T47D (cell line): Measurements from ENCODE around the gene PCF11.

Source experiments
- DNase-seq, 2 experiments: peaks; one replicate each; pipeline versions ENCODE4 v3.0.0 to v3.0.0-alpha.2; 2011 to 2012; ENCODE audit warnings: low read depth in 1 of 2, low spot score in 1 of 2
- JUND ChIP-seq: IDR thresholded peaks from 2 replicates; pipeline ENCODE4 v1.6.1; 2012; ENCODE audit warnings: low read depth
- in situ Hi-C: cut with HindIII; loops from 2 replicates; pipeline ENCODE4 v1.10.0; 2016; ENCODE audit warnings: low sequenced_read_pairs, low pct_unique_long_range_greater_than_20kb

The PCF11 gene

DNA sequence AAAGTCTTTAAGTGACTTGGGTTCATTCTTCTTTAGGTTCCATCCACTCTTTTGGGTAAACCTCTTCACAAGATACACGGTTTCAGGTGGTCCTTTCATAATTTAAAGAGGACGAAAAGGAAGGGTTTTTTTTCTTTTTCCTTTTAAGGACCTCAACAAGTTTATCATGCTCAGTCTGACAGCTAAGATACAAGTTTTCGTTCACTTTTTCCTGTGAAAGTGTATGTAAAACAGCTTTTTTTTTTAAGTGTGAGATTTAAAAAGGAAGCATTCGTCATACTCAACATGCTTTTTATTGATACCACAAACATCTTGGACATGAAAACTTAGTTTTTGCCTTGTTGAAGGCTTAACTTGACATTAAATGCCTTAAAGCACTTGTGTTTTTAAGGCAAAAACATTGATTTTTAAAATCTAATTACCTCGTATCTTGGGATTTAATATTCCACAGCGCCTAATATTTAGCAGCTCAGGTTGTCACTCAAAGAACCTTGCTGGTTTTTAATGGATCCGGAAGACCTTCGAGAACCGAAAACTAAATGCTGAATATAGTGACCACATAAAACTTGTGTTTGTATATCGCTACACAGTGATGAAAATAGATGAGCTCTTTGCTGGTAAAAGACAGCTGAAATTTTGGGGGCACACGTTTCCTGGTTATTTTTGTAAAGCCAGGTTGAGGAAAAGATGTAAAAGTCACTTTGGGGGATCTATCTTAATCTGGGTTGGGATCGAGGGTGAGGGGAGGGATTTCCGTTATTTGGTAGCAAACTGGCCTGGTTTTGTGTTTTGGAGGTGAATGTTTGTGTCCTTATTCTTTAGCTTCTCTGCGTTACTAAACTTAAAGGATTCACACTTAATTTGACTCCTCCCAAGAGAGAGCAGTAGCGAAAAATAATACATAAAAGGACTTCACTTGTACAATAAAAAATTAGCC, 2.3 kb downstream of the PCF11 start:
- no peak for DNase-seq
- in situ Hi-C loops = no loop called here
- TF ChIP-seq JUND = no peak

DNA sequence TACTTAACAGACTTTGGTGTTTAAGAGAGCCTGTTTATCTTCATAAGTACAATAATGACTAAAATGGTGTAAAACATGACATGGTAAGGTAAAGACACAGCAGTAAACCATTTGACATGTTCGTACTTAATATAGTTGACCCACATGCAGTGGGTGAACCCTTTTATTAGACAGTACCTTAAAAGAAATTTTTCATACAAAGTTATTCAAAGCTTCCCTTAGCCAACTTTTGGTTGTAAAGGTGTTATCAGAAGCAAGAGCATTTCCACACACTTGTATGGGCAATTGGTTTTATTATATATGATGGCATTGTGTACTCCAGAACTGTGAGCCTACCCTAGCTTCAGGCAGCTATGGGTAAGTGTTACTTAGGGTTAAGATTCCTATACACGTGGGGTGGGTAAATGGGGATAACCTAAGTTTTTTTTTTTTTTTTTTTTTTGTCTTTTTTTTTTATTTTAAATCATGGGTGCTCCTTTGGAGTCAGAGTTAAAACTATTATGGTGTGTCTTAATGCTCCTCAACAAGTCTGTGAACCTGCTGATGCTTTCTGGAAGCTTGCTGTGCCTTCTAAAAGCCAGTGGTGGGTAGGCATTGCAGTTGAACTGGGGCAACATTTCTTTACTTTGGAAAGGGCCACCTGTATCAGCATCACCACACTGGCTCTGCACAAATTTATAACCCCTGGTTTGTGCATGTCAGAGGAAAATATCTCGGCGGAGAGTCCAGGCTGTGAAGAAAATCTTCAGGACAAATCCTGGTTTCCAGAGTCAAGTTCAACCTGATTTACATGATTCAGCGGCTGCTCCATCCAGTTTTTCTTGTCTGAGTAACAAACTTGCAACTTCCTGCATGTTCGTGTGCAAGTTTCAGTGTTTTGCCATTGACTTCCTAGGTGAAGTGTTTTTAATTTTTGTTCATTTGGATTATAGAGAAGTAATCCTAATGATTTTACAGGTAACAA, 3.3 kb downstream of the PCF11 start:
- TF ChIP-seq JUND = 0 out of 2 replicates have a peak, but pooled peaks have one; percentile 38
- in situ Hi-C loops = no loop called here
- peak; percentile 28 to 95 for DNase-seq

DNA sequence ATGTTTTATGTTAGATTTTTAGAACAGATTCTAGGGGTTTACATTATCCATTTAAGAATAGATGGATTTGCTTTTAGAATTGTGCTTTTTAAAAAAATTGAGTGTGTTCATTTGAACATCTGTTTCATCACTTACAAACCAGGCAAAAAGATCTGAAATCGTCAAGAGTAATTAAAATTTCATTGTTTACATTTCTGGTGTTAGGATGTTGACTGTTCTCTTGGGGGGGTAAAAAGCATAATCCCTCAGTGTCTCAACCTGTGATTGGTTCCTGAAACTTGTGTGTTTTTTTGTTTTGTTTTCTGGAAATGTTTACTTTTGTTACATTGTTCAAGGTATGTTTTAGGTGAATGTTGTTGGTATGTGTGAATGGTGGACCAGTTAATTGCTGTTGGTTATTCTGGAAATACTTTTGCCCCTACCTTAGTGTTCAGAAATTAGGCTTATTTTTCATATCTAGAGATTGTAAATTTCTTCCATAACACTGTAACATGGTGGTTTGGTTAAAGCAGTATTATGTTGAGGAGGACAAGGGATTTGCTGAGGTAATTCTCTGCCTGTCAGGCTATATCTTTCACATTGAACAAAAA, 4.8 kb downstream of the PCF11 start:
- DNase-seq = no peak
- TF ChIP-seq JUND = no peak
- in situ Hi-C loops = no loop called here

DNA sequence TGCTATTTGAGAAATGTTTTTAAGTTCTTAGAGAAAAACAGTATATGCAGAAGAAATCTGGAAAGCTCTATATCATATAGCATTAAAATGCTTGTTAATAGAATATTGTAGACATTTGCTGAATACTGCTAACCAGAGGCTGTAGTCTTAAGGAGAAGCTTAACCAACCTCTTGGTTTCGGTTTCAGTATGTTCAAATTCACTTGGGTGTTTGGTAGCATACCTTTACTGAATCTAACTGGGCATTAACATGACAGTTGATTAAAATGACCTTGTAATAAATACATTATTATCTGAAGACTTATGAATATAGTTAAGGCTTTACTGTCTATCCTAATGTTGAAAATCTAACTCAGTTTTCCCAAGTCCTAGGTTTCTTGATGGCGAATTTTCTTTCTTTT, 5.4 kb downstream of the PCF11 start:
- in situ Hi-C loops = no loop called here
- no peak for DNase-seq
- TF ChIP-seq JUND = no peak

DNA sequence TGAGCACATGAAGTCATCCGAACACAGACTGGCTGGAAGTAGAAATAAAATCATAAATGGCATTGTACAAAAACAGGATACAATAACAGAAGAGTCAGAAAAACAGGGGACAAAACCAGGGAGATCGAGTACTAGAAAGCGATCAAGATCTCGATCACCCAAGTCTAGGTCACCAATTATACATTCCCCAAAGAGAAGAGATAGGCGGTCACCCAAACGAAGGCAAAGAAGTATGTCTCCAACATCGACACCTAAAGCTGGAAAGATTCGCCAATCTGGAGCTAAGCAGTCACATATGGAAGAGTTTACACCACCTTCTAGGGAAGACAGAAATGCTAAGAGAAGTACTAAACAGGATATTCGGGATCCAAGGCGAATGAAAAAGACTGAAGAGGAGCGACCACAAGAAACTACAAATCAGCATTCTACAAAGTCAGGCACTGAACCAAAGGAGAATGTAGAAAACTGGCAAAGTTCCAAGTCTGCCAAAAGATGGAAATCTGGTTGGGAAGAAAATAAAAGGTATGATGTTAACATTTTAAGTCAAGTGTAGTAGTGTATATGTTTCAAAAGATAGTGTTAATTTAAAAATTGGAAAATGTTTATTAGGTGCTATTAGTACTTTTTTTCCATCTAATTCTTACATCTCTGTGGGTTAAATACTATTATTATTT, 9.4 kb downstream of the PCF11 start:
- no peak for DNase-seq
- in situ Hi-C loops = no loop called here
- no peak for TF ChIP-seq JUND

DNA sequence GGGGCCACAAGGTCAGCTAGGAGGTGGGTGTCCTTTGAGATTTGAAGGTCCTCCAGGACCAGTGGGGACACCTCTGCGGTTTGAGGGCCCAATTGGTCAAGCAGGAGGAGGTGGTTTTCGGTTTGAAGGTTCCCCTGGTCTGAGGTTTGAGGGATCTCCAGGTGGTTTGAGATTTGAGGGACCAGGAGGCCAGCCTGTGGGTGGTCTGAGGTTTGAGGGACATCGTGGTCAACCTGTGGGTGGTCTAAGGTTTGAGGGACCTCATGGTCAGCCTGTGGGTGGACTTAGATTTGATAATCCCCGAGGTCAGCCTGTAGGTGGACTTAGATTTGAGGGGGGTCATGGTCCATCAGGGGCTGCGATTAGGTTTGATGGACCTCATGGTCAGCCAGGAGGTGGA, 11.8 kb downstream of the PCF11 start:
- no peak for DNase-seq
- in situ Hi-C loops = no loop called here
- TF ChIP-seq JUND = no peak

DNA sequence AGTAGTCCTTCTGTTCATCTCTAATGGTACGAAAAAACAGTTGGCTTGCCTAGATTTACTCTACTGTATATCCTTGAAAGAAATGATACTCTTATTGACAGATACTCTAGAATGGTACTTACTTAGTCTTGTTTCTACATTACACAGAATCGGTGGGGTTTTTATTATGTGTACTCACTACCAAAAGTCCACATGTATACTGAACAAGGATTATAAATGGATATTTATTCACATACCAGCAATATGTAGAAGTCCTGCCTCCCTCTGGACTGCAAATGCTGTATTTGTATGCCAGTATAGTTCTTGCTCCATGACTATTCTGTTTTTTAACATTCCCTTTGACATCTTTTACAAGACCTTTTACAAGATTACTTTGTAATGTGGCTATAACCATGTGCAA, 13.9 kb downstream of the PCF11 start:
- in situ Hi-C loops = no loop called here
- DNase-seq = no peak
- no peak for TF ChIP-seq JUND

DNA sequence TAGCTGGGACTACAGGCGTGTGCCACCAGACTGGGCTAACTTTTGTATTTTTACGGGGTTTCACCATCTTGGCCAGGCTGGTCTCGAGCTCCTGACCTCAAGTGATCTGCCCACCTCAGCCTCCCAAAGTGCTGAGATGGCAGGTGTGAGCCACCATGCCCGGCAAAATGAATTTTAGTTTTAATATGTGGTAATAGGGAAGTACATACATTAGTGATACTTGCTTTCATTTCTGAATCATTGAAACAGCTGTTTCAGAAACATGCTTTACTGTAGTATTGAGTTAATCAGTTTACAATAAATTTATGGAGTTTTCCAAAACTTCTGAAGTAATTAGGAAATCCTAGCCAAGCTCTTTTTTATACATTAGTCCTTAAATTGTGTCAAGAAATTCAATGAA, 15.6 kb downstream of the PCF11 start:
- TF ChIP-seq JUND = no peak
- DNase-seq = no peak
- in situ Hi-C loops = no loop called here

DNA sequence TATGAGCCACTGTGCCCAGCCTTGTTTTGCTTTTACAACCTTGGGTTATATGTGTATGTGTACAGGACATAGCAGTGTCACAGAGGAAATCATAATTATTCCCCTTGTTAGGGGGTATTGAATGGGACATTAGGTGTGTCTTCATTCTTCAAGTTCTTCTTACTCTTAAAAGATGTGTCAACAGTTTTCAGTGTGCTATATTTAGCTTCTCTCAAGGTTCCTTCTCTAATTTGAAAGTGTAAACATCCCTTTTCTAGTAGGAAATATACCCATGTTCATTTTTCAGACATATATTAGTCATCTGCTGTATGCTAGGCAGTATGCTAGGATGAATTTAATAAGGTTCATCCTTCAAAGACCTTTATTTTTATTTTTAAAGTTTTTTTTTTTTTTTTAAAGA, 17.1 kb downstream of the PCF11 start:
- no peak for TF ChIP-seq JUND
- DNase-seq = no peak
- in situ Hi-C loops = no loop called here

DNA sequence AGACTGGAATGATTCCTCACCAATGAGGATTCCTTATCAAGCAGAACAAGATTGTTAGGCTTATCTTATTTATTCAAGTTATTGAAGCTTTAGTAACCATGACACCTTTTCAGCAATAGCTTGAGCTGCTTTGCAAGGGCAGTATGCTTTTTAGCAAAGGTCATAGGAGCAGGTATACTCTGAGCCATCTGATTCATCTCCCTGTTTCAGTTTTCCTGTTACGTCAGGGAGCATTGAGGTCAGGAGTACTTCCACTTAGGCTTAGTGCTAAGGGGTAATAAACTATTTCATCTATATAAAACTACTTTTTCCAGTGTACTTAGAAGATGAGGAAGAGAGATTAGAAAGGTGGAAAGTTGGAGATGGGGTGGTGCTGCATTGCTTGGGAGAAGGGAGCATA, 18.9 kb downstream of the PCF11 start:
- in situ Hi-C loops = no loop called here
- no peak for DNase-seq
- TF ChIP-seq JUND = no peak

DNA sequence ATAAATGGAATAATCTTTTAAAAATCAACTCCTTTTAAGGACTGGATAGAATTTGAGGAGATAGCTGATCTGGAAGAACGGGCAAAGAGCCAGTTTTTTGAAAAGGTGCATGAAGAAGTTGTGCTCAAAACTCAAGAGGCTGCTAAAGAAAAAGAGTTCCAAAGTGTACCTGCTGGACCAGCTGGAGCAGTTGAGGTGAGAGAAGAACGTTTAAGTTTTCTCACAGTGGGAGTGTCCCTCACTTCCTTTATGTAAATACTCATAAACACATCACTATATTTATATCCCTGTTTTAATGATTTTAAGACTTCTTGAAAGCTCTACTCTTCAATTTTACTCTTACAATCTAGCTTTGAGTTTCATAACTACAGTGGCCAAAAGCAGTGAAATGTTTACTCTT, 24.9 kb downstream of the PCF11 start:
- in situ Hi-C loops = no loop called here
- no peak for TF ChIP-seq JUND
- DNase-seq = peak in 1 of 2 experiments; percentile 57

DNA sequence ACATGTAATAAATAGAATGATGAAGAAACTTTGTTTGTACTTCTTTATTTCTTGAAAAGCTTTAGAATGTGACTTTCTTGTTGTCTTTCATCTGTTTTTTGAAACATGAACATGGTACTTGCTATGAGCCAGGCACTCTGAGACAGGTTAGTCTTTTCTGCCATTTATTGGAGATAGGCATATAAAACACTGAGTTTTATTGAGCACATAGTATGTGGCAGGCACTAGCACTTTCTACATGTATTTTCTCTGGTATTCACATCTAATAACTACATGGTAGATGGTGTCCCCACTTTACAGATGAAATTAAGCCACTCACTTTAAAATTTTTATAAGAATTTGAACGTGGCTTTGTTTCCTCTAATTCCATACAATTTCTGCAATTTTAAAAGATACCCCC, 28.8 kb downstream of the PCF11 start:
- no peak for DNase-seq
- TF ChIP-seq JUND = 0 out of 2 replicates have a peak, but pooled peaks have one; percentile 6
- in situ Hi-C loops = no loop called here

DNA sequence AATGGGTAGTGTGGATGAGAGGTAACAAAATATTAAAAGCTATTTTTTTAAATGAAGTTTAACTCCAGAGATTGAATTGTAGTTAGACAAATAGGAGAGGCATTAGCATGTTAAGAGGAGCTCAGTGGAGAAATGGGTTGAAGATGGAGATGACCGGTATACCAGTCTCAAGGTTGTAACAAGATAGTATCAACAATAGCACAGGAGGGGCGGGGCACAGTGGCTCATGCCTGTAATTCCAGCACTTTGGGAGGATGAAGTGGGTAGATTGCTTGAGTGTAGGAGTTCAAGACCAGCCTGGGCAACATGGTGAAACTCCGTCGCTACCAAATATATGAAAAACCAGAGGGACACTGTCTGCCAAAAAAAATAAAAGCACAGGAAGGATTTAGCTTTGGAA, 30.5 kb downstream of the PCF11 start:
- DNase-seq = no peak
- in situ Hi-C loops = no loop called here
- no peak for TF ChIP-seq JUND
